ENCODE results near the gene MYCBP2.

GRCh38 chr13:77313923-77314322, 13.0 kb downstream of the MYCBP2 start:
- TF ChIP-seq EZH2 (IDR thresholded peaks at IDR 0.05; ENCODE audit: low read length, missing control alignments) (no peak), CTCF (conservative IDR thresholded peaks at IDR 0.05 in 1 of 2, IDR thresholded peaks at IDR 0.05 in 1 of 2; ENCODE audit: low read depth in 1 of 2, low read length in 2 of 2) (no peak)

Measured in fibroblast of lung (primary cell).